ENCODE measurements around the gene ZNF555.

The ZNF555 gene

GRCh38 chr19:2827022-2827421 lies 14.3 kb upstream of the ZNF555 start:
- DNase-seq = no peak

DNA sequence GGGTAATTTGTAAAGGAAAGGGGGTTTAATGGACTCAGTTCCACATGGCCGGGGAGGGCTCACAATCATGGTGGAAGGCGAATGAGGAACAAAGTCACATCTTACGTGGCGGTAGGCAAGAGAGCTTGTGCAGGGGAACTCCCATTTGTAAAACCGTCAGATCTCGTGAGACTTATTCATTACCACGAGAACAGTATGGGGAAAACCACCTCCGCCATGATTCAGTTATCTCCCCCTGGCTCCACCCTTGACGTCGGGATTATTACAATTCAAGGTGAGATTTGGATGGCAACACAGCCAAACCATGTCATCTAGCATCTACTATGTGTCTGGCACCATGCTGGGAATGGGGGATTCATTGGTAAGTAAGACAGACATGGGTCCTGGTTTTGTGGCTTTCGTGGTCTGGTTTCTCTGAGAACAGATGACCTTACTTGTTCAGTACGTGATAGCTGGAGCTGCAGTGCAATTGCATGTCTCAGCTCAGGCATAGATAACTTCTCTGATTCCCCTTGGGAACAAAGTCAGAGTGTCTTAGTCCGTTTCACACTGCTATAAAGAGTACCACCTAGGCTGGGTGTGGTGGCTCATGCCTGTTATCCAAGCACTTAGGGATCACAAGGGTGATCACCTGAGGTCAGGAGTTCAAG lies 13.3 kb upstream of the ZNF555 start:
- no peak for DNase-seq

DNA sequence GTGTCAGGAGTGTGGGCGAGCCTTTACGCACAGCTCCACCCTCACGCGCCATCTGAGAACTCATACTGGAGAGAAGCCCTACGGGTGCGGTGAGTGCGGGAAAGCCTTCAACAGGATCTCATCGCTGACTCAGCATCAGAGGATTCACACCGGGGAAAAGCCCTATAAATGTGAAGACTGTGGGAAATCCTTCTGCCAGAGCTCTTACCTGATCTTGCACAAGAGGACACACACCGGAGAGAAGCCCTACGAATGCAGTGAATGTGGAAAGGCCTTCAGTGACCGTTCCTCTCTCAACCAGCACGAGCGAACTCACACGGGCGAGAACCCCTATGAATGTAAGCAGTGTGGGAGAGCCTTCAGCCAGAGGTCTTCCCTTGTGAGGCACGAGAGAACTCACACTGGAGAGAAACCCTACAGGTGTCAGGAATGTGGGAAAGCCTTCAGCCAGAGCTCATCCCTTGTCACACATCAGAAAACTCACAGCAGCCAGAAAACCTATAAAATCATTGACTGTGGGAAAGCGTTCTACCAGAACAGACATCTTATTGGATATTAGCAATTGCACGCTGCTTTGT lies 6.9 kb upstream of the ZNF555 start:
- no peak for DNase-seq

GRCh38 chr19:2837430-2837829 lies 3.8 kb upstream of the ZNF555 start:
- DNase-seq = no peak

DNA sequence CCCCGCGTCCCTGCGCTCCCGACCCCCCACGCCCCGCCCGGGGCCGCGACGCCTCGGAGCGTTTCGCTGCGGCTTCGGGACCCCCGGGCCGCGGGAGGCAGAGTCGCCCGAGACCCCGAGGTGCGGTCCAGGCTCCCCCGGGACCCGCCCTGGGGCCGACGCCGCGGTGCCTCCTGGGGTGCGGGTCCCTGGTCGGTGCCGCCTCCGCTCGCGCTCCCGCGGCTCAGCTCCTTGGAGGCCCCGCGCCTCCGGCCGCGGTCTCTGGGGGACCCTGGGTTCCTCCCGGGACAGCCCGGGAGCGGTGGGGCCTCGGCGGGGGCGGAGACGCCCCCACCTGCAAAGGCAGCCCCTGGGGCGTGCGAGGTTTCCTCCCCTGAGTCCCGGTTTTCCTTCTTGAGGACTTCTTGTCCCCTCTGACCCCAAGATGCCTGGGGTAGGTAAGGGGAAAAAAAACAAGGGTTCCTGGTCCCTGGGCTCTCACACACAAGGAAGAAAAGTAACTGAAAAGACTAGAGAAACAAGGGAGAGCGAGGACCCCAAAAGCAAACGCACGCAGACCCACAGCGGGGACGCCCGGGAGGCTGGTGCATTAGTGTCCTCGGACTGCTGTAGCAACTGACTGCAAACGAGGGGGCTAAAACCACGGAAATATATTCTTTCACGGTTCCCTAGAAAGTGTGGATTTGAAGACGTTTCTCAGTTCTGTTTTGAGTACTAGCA lies 740 bp downstream of the ZNF555 start:
- no peak for DNase-seq

- DNase-seq = no peak
These were observed 3.8 kb downstream of the ZNF555 start for GRCh38 chr19:2845107-2845506.

- DNase-seq = no peak
These were observed 5.1 kb downstream of the ZNF555 start for GRCh38 chr19:2846180-2846894.

DNA sequence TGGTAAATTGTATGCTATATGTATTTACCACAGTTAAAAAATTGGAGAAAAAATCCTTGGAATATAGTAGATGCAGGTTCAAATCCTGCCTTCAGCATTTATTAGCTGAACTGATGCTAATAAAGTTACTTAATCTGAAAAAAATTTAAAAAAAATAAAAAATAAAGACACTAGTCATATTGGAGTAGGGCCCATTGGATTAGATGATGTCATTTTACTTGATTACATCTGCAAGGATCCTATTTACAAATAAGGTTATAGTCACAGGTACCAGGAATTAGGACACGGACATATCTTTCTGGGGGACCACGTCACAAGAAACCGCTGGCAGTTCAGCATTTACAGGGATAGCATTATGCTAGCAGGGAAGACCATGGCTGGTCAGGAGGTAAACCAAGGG lies 6.2 kb downstream of the ZNF555 start:
- no peak for DNase-seq

DNA sequence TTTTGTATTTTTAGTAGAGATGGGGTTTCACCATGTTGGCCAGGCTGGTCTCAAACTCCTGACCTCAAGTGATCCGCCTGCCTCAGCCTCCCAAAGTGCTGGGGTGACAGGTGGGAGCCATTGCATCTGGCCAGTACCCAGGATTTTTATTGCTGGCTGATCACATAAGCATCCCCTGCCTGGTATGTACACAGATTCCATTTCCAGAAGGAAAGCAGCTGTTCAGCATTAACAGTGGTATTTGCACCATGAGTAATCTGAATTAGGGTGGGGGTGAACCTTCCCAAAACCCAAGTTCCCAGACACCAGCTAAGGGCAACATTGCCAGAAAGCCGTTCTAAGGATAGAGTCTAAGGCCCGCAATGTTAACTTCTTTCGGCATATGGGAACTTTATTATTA lies 7.3 kb downstream of the ZNF555 start:
- no peak for DNase-seq

- DNase-seq = no peak
These were observed 9.1 kb downstream of the ZNF555 start for GRCh38 chr19:2850256-2850925.

GRCh38 chr19:2852598-2852997 lies 11.3 kb downstream of the ZNF555 start:
- DNase-seq = no peak

DNA sequence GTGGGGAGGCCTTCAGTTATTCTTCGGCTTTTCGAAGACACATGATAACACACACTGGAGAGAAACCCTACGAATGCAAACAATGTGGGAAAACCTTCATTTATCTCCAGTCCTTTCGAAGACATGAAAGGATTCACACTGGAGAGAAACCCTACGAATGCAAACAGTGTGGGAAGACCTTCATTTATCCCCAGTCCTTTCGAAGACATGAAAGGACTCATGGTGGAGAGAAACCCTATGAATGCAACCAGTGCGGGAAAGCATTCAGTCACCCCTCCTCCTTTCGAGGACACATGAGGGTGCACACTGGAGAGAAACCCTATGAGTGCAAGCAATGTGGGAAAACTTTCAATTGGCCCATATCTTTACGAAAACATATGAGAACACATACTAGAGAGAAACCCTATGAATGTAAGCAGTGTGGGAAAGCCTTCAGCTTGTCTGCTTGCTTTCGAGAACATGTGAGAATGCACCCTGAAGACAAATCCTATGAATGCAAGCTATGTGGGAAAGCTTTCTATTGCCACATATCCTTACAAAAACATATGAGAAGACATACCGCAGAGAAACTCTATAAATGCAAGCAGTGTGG lies 11.8 kb downstream of the ZNF555 start:
- DNase-seq = no peak

DNA sequence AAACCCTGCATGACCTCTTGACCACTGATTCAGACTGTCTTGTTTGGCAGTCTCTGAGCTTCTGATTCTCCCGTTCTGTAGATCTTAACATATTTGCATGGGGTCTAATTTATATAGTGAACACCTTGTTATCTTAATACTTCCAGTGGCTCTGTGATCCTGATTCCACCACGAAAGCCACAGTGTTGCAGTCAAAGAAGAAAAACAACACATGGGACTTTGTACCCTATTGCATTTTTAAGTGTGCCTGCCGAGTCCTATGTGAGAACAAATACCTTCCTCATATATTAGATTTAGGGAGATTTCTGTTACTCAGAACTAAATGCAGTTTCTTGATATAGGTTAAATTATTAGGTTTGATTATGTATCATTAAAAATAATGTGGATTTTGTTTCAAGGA lies 13.6 kb downstream of the ZNF555 start:
- DNase-seq = no peak

DNA sequence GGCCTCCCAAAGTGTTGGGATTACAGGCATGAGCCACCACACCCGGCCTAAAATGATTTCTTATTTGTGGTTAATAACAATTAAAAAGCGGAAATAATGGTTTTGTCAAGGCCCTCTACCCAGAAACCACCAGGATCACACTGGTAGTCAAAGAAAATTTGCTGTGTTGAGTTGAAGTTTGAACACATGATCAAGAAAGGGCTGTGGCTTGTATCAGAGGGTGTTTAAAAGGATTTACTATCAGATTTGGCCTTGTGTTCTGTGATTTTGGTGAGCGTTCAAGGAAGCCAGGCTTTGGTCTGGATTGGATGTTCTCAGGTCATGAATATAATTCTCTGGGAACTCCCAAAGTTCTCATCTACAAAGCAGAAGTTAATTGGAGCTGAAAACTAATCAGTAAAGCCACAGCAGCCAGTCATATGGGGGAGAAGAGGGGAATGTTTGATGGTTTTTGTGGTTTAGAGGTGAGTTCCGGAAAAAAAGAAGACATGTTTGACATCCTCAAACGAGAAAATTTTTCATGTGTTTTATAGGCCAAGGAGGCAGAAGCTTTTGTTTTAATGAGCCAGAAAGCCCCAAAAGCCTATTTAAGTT lies 15.3 kb downstream of the ZNF555 start:
- DNase-seq = peak in 1 of 5 donors; percentile 18

- DNase-seq = no peak
These were observed 17.6 kb downstream of the ZNF555 start for GRCh38 chr19:2858864-2859263.

DNA sequence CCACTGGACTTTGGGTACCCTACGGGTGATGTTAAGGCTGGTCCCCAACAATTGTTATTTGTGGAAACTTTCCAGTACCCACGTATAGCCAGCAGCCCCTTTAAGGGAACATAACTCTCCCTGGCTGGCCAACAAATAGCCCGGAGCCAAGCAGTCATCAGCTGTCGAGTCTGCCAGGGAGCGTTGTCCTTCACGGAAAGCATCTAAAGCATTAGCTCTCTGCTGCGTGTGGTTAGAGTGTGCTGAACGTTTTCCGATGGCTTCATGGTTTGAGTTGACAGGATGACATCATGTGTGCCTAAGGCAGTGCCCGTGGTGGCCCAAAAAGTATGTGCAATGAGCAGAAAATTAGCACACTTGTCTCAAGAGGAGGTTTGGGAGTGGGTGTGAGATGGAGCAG lies 22.5 kb downstream of the ZNF555 start:
- no peak for DNase-seq

DNA sequence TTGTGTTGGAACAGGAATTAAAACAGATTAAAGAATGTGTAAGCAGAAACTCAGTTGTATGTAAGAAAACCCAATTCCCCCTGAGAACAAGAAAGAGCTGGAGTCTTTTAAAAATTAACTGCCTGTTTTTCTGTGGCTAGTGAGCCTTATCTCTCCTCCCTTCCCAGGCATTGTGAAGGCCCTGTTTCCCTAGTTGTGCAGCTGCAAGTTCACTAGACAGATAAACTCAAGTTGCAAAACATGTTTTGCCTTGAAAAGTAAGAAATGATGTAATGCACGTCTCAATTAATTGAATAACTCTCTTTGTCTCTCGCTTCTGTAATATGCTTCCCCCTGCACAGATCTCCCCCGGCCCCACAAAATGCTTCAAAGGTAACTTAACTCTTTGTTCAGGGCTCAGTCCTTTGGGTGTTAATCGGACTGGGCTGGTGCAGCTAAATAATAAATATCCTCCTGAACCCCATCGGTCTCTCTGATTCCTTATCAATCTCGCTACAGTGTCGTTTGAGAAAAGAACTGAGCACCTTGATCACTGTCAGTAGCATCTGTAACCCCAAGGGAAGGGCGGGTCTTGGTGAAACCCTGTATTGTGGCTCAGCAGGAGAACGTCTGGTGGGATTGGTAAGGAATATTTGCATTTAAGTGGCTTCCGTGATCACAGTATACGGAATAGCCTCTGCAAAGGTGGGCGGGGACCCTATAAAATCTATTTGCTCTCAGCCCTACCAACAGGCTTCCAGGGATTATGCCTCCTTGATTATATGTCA lies 24.2 kb downstream of the ZNF555 start:
- no peak for DNase-seq

- no peak for DNase-seq
These were observed 25.3 kb downstream of the ZNF555 start for GRCh38 chr19:2866495-2867024.

DNA sequence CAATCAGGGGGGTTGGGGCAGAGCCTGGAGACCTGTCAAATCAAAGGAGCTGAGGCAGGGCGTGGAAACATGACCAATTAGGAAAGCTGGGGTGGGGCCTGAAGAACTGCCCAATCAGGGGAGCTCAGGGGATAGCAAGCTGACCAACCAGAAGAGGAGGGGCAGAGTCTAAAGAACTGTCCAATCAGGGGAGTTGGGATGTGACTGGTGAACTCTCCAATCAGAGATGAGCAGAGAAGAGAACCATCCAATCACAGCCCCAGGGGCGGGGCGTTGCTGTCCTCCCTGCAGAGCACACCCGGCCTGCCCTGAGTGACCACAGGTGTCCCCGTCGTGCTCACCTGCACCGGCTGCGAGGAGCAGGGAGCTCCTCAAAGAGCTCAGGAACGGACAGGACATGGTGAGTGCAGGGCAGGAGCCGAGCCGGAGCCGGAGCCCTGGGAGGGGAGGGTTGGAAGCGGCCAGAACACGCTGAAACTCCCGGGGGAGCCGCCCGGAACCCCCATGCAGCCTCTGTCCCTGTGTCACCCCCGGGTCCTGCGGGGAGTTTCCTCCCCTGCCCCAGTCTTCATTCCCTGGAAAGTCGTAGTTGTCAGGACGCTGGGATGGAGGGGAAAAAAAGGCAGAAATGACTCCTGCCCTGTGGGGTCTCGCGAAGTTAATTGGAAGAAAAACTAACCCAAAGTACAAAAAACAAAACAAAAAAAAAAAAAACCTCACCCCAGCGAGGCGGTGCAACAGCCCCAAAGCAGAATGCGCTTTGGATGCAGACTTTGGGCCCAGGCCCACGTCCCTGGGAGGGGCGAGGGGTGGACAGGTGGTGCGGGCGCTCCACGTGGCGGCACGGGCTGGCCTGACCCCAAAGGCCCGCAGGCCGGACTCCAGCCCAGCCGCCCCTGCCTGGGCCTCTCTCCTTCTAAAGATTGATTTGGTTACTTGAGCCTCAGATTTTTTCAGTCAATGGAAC lies 26.0 kb downstream of the ZNF555 start, which contains the start of gene ZNF556:
Gene ZNF556, plus strand, starts transcription at position 311 of the 967 bp plus-strand sequence. Its CDS starts 87 bp downstream, at position 398.
- DNase-seq = no peak

- DNase-seq = no peak
These were observed 28.3 kb downstream of the ZNF555 start for GRCh38 chr19:2869618-2870017.

All from T-helper 1 cell (primary cell).